ENCODE measurements around the gene MED13.

MED13 gene

GRCh38 chr17:62064791-62065563, at the start of gene MED13:
Gene MED13, minus strand, starts transcription at chr17:62065278. Its CDS starts 73 bp downstream, at chr17:62065205.
- peak; percentile 47 to 74 for DNase-seq

- DNase-seq = no peak
Observed at GRCh38 chr17:62112229-62112628, 47.2 kb upstream of the MED13 start.

- no peak for DNase-seq
Observed at GRCh38 chr17:62111562-62112171, 46.6 kb upstream of the MED13 start.

DNA sequence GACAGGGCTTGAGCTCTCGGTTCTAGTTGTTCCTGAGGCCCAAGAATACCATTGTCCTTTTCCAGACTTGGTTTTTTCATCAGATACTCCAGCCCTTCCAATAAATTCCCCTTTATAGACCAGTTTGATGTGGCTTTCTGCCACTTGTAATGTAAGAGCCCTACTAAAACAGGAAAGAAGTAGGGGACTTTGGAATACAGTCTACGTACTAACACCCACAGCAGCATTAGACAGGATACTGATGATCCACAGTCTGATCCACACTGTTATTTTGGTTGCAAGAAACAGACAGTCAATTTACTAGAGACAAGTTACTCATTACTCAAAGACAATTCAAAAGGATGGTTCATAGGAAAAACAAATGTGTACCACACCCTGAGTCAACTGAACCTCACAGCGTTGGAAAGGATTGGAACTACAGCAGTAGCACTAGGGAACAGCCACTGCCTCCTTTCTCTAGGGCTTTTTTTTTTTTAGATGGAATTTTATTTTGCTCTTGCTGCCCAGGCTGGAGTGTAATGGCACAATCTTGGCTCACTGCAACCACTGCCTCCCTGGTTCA, 45.9 kb upstream of the MED13 start:
- no peak for DNase-seq

DNA sequence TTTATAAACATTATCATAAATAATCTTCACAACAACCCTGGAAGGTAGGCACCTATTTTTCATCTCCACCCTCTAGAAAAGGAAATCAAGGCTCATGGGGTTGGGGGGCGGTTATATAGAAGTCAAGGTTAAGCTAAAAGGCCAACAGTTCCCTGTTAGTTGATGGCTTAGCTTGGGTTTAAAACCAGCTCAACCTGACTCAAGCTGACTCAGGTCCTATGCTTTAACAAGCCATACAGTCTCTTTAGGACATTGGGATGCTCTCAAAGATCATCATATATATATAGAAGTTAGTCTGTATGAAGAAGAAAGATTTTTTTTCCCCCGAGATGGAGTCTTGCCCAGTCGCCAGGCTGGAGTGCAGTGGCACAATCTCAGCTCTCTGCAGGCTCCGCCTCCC, 44.8 kb upstream of the MED13 start:
- DNase-seq = no peak

DNA sequence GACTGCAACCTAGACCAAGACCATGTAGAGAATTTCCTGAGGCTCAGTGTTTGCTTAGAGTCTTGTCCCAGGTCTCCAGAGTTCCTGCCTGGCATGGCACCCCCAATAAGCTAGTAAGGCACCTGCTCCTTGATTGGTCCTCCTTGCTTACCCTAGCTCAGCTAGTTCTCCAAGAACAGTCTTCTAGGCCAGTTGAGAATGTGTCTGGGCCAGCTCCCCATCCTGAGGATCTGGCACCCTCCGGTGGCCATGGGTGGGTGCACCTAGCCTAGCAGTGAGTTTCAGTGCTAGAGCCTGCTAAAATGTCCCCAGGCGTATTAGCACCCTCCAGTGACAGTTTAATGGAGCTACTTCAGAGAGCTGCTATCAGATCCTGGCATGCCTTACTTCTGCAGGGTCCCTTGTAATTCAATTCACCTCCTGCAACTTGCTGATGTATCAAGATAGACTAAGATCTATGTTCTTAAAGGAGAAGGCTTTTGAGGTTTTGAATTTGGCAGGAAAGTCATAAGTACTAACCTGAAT, 44.4 kb upstream of the MED13 start:
- DNase-seq = peak; percentile 47 to 48

GRCh38 chr17:62105861-62106260, 40.8 kb upstream of the MED13 start:
- no peak for DNase-seq

DNA sequence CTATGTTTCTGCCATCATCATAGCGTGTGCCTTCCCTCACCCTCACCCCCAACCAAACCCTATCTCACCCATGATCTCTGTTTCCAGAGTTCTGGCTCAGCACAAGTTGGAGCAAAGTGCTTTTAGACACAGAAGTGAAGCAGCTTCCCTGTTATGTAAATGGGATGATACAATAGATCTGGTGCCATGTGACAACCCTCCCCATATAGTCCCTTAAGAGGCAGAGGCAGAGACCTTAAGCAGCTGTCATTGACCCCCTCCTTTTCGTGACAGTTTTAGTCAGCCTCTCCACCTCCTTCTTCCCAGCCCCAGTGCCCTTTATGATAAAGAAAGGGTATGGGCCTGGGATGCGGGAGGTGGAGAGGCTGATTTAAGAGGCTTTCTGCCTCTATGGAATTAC, 40.3 kb upstream of the MED13 start:
- DNase-seq = no peak

- DNase-seq = no peak
Observed at GRCh38 chr17:62101515-62101914, 36.4 kb upstream of the MED13 start.

- no peak for DNase-seq
Observed at GRCh38 chr17:62101090-62101489, 36.0 kb upstream of the MED13 start.

GRCh38 chr17:62100055-62100454, 35.0 kb upstream of the MED13 start:
- DNase-seq = no peak

DNA sequence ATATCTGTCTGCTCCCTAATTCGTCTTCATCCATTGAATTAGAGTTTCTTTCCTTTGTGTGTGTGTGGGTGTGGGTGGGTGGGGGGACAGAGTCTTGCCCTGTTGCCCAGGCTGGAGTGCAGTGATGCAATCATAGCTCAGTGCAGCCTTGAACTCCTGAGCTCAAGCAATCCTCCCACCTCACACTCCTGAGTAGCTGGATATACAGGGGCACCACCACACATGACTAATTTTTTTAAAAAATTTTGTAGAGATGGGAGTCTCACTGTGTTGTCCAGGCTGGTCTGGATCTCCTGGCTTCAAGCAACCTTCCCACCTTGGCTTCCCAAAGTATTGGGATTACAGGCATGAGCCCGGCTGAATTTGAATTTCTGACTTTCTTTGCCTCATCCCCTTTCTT, 34.5 kb upstream of the MED13 start:
- DNase-seq = no peak

DNA sequence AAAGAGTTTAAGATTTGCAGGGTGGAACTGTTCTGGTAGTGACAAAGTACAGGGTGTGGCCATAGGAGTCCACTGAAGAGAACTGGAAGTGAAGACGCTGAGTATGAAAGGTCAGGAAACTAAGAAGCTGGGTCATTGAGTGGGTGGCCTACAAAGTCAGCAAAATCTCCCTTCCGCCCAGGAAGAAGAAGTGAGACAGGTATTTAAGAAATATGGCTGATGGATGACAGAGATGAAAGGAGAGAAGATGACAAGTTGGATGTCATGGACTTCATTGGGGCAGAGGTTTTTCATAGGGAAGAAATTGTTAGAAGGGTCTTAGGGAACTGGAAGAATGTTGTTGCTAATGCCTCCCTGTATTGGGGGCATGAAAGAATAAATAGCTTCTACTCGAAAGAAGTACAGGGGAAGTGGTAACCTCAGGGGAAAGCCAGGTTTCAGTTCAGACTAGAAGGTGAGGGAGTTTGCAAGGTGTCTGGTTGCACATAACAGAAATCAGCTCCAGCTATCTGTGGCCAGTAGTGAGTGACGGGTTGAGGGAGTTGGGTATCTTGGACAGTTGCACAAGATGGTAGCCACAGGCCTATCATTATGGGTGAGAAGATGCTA, 33.6 kb upstream of the MED13 start:
- peak in 1 of 2 donors; percentile 4 for DNase-seq

- DNase-seq = no peak
Observed at GRCh38 chr17:62096401-62096670, 31.3 kb upstream of the MED13 start.

DNA sequence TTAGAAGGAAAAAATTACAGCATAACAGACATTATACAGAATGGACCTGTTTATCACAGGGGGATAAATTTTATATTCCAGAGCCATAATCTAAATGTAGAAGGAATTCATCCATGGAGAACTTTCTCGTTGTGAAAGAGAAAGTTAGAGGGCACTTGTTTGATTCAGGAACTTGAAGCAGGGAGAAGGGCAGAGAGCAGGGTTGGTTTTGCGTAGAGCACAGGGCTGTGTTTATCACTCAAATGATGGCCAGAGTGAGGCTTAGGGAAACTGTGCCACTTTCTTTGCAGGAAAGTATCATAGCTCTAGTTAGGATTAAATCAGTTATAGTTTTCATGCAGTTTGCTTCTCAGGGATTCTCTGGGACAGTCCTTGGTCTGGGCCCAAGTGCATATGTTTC, 29.1 kb upstream of the MED13 start:
- no peak for DNase-seq

- no peak for DNase-seq
Observed at GRCh38 chr17:62093188-62094155, 28.4 kb upstream of the MED13 start.

- DNase-seq = no peak
Observed at GRCh38 chr17:62092784-62093183, 27.7 kb upstream of the MED13 start.

DNA sequence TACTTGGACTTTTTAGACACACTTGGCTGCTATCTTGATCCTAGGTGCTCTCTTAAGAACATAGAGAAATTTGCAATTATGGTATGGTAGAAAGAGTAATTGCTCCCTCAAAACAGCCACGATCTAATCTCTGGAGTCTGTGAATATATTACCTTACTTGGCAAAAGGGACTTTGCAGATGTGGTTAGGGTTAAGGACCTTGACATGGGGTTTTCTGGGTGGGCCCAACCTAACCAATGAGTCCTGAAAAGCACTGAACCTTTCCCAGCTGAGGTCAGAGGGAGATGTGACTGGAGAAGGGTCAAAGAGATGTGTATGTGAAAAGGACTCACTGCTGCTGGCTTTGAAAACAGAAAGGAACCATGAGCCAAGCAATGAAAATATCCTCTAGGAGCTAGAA, 26.7 kb upstream of the MED13 start:
- no peak for DNase-seq

- no peak for DNase-seq
Observed at GRCh38 chr17:62090868-62091267, 25.8 kb upstream of the MED13 start.

DNA sequence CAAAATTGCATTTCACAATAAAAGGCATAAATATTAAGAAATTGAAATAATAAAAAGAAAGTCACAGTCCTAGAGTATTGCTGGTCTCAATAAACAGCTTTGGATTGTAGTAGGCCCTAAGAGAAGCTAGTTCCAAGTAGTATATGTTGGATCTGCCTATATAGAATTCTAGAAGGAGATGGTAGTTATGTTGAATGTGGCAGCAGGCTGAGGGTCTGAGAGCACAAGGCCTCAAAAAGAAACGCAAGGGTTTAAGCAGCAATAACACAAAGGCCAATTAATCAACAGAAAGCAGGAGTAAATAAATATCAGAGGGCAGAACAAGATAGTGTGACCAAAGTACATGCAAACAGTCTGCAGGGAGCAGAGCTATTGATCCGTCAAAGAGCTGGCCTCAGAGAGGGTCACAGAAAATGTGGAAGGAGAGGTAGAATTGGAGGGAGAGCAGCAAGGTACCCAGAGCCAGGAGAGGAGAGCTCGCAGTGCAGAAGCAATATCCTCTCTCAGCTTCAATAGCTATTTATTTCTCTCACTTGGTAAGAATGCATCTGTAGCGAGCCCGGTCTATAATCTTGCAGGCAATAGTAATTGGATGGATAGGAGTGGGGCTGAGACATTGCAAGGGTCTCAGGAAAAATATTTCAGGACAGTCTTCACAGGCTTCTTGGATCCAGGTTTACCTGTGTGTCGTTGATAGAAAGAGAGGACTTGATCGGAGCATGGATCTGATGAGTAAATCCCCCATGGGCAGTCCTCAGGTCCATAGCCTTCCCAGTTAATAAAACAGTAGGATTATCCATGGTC, 25.1 kb upstream of the MED13 start:
- no peak for DNase-seq

- DNase-seq = no peak
Observed at GRCh38 chr17:62089334-62089733, 24.3 kb upstream of the MED13 start.

- no peak for DNase-seq
Observed at GRCh38 chr17:62086737-62087136, 21.7 kb upstream of the MED13 start.
